Activated CD8-positive, alpha-beta memory T cell treated with anti-CD3 and anti-CD28 coated beads, Interleukin-2, amount 50 U/mL, for 4 hours (primary cell): ENCODE measurements around the gene MSL2.
"Not testable (repeated sequence)": the region's sequence is repeated elsewhere in the genome, so short reads cannot be mapped to it uniquely, and the experiment has no call there.

Source experiments
- DNase-seq: peaks from one replicate; pipeline ENCODE4 v3.0.0-alpha.2; 2020

Gene MSL2

GRCh38 chr3:136196064-136196400, at the start of gene MSL2:
Gene MSL2, minus strand, starts transcription at chr3:136196335. Its CDS starts 1,222 bp downstream, at chr3:136195113.
- no peak for DNase-seq

GRCh38 chr3:136245691-136246090, 49.6 kb upstream of the MSL2 start:
- DNase-seq = no peak

- no peak for DNase-seq
Measured at GRCh38 chr3:136239094-136239493, 43.0 kb upstream of the MSL2 start.

GRCh38 chr3:136237961-136238649, 42.0 kb upstream of the MSL2 start:
- DNase-seq = no peak

GRCh38 chr3:136237103-136237502, 41.0 kb upstream of the MSL2 start:
- no peak for DNase-seq

- DNase-seq = no peak
Measured at GRCh38 chr3:136236109-136236508, 40.0 kb upstream of the MSL2 start.

- no peak for DNase-seq
Measured at GRCh38 chr3:136235545-136235944, 39.4 kb upstream of the MSL2 start.

- no peak for DNase-seq
Measured at GRCh38 chr3:136232413-136232812, 36.3 kb upstream of the MSL2 start.

GRCh38 chr3:136222746-136223145, 26.6 kb upstream of the MSL2 start:
- not testable (repeated sequence) for DNase-seq

GRCh38 chr3:136211547-136211946, 15.4 kb upstream of the MSL2 start:
- no peak for DNase-seq

- DNase-seq = no peak
Measured at GRCh38 chr3:136209921-136210320, 13.8 kb upstream of the MSL2 start.

- DNase-seq = no peak
Measured at GRCh38 chr3:136207489-136208115, 11.5 kb upstream of the MSL2 start.

GRCh38 chr3:136199219-136199618, 3.1 kb upstream of the MSL2 start:
- DNase-seq = not testable (repeated sequence)

GRCh38 chr3:136198462-136199078, 2.4 kb upstream of the MSL2 start:
- not testable (repeated sequence) for DNase-seq

GRCh38 chr3:136197159-136197793, 1.1 kb upstream of the MSL2 start:
- no peak for DNase-seq

GRCh38 chr3:136196401-136197158, 445 bp upstream of the MSL2 start:
- DNase-seq = peak; percentile 99

- DNase-seq = peak; percentile 73
Measured at GRCh38 chr3:136195258-136196063, 674 bp downstream of the MSL2 start.

GRCh38 chr3:136194409-136195257, 1.5 kb downstream of the MSL2 start:
- DNase-seq = peak; percentile 68

GRCh38 chr3:136193278-136194054, 2.7 kb downstream of the MSL2 start:
- DNase-seq = no peak

- no peak for DNase-seq
Measured at GRCh38 chr3:136192831-136193230, 3.3 kb downstream of the MSL2 start.
